Progenitor cell of endocrine pancreas (in vitro differentiated cells): ENCODE measurements around the gene FAM47B. TPM values are rescaled to one million over a fixed set of nuclear protein-coding genes. Genes with fewer than 3 reads are reported as not detected.

Experiments
- DNase-seq: peaks from one replicate; pipeline ENCODE4 v3.0.0; 2021; ENCODE audit warnings: low spot score; ENCODE audit not compliant: unreplicated experiment
- H3K27ac Mint-ChIP-seq: 2 replicates; pipeline ENCODE4 v1.8.0; 2021; ENCODE audit warnings: mild to moderate bottlenecking, moderate library complexity, mixed read lengths
- H3K27me3 Mint-ChIP-seq: 2 replicates; pipeline ENCODE4 v1.8.0; 2021; ENCODE audit warnings: mixed read lengths
- H3K36me3 Mint-ChIP-seq: 2 replicates; pipeline ENCODE4 v1.8.0; 2022; ENCODE audit warnings: mixed read lengths; ENCODE audit not compliant: insufficient read depth
- H3K4me1 Mint-ChIP-seq: 2 replicates; pipeline ENCODE4 v1.8.0; 2021; ENCODE audit warnings: low read depth, mixed read lengths
- H3K4me3 Mint-ChIP-seq: 2 replicates; pipeline ENCODE4 v1.8.0; 2021; ENCODE audit warnings: low read depth, mild to moderate bottlenecking, moderate library complexity, mixed read lengths
- H3K9me3 Mint-ChIP-seq: 2 replicates; pipeline ENCODE4 v1.8.0; 2021; ENCODE audit warnings: low read depth, mixed read lengths
- long read RNA-seq: library from polyadenylated mRNA; unstranded; transcript quantifications from one replicate; pipeline ENCODE4 v2.0.0, GENCODE V29; 2020
- total RNA-seq: library from RNA; stranded (reverse); gene quantifications from 2 replicates; pipeline ENCODE4 v1.2.1, GENCODE V29; 2021
- TF ChIP-seq, protein P1 (sequence below): fragments of 200-600 bp; sonication (generic); IDR thresholded peaks from one replicate; pipeline ENCODE4 v1.5.0; 2021; ENCODE audit warnings: antibody characterized with exemption, mild to moderate bottlenecking; ENCODE audit not compliant: unreplicated experiment

Gene FAM47B
- total RNA-seq: not detected in 2 replicates
- long read RNA-seq: 0 reads

DNA sequence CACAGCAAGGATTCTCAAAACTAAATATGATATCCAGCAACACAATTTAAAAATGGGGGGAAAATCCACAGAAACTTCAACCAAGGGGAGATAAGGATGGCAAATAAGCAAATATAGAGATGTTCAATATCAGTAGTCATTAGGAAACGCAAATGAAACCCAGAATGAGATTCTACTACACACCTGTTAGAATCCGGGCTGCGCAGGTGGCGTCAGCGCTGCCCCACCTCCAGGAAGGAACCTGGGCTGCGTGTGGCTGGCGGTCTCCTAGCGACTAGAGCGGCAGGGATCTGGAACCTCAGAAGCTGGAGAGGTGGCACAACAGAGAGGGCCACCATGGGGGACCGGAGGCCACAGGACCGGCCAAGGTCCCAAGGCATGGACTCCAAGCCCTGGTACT lies at the start of gene FAM47B:
Gene FAM47B, plus strand, starts transcription at position 301 of the 400 bp plus-strand sequence. Its CDS starts 36 bp downstream, at position 337.
- Mint-ChIP-seq H3K36me3 (no peaks in the 10 kb centered on the region), H3K9me3 (peaks cover 15% of the 10 kb centered on the region), H3K4me1 (no peaks in the 10 kb centered on the region), H3K4me3 (no peak within 1 kb of the TSS), H3K27me3 (no peaks in the 10 kb centered on the region), H3K27ac (no peak within 1 kb of the TSS)
- no peak for DNase-seq
- TF ChIP-seq, protein P1, sequence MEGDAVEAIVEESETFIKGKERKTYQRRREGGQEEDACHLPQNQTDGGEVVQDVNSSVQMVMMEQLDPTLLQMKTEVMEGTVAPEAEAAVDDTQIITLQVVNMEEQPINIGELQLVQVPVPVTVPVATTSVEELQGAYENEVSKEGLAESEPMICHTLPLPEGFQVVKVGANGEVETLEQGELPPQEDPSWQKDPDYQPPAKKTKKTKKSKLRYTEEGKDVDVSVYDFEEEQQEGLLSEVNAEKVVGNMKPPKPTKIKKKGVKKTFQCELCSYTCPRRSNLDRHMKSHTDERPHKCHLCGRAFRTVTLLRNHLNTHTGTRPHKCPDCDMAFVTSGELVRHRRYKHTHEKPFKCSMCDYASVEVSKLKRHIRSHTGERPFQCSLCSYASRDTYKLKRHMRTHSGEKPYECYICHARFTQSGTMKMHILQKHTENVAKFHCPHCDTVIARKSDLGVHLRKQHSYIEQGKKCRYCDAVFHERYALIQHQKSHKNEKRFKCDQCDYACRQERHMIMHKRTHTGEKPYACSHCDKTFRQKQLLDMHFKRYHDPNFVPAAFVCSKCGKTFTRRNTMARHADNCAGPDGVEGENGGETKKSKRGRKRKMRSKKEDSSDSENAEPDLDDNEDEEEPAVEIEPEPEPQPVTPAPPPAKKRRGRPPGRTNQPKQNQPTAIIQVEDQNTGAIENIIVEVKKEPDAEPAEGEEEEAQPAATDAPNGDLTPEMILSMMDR: no peak

DNA sequence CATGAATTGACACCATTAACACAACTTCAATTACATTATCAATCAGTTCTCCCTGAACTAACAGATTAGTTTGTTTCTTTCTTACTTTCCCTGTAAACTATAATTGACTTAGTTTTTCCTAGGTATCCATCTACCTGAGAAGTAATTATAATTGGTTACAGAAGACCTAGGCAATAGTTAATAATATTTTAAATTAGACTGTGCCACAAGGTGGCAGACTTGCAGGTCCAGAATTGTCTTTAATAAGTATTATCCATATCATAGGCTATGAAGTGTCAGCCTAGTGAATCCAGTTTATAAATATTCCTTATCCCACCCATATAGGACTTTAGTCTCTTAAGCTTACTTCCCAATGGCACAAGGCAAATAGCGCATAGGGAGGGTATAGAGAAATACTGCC lies 48.9 kb upstream of the FAM47B start:
- Mint-ChIP-seq H3K4me1 (no peaks in the 10 kb centered on the region), H3K9me3 (peaks cover 3% of the 10 kb centered on the region), H3K4me3 (no peak overlapping the region), H3K36me3 (no peaks in the 10 kb centered on the region), H3K27ac (no peak overlapping the region), H3K27me3 (no peaks in the 10 kb centered on the region)
- TF ChIP-seq, protein P1: peak; percentile 50
- no peak for DNase-seq

DNA sequence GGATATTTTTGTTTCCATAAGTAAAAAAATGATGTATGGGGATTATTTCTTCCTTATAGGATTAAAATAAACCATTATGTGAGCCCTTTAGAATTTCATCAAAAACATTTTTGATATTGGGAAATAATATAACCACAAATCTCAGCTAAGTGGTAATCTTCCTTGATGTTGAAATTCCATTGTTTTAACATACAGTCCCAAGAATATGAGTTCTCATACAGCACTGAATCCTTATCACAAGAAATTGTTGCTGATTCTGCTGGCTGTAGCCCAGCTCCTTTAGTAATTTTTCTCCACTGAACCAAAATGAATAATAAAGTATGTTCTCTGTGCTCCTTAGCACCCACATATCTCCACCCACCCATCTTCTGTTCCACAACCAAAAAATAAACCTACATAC lies 41.9 kb upstream of the FAM47B start:
- H3K4me1 Mint-ChIP-seq: peaks cover 2% of the 10 kb centered on the region
- peaks cover 14% of the 10 kb centered on the region for H3K9me3 Mint-ChIP-seq
- no peak overlapping the region for H3K27ac Mint-ChIP-seq
- no peaks in the 10 kb centered on the region for H3K36me3 Mint-ChIP-seq
- H3K27me3 Mint-ChIP-seq: no peaks in the 10 kb centered on the region
- no peak for DNase-seq
- TF ChIP-seq, protein P1: no peak
- no peak overlapping the region for H3K4me3 Mint-ChIP-seq

DNA sequence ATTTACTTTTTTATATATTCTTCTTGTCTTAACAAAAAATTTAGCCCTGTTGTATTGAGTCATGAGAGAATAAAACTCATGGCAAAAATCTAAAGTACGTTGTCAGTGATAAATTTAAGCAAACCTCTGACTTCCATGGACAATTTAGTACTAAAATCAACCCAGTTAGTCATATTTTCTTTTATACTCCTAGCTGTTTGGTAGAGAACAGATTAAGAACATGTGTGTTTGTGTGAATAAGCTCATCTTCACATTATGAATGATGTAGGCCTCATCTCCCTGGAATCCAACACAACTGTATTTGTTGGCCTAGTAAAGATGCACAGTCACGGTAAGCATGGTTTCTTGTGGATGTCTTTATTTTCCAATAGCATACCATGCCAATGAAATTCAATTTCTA lies 40.8 kb upstream of the FAM47B start:
- Mint-ChIP-seq H3K4me1 (peaks cover 2% of the 10 kb centered on the region), H3K27me3 (no peaks in the 10 kb centered on the region), H3K9me3 (peaks cover 16% of the 10 kb centered on the region), H3K27ac (no peak overlapping the region), H3K36me3 (no peaks in the 10 kb centered on the region), H3K4me3 (no peak overlapping the region)
- TF ChIP-seq, protein P1: no peak
- no peak for DNase-seq

DNA sequence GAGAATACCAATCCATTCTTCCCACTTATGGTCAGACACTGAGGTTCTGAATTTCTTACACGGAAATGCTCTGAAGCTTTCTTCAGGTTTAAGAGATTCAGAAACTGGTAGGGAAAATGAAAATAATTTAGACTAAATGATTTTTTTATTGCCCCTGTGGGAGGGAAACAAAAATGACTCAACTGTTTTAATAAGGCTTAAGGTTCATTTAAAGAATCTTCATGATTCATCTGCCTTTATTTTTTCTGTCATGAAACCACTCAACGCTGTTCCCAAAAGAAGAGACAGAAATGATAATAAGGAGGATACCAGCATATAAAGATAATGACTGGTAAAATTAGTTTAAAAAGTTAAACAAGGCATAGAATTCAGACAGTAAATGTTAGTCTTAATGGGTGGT lies 39.3 kb upstream of the FAM47B start:
- H3K27me3 Mint-ChIP-seq: no peaks in the 10 kb centered on the region
- TF ChIP-seq, protein P1: no peak
- peaks cover 17% of the 10 kb centered on the region for H3K9me3 Mint-ChIP-seq
- DNase-seq: no peak
- H3K36me3 Mint-ChIP-seq: no peaks in the 10 kb centered on the region
- H3K4me3 Mint-ChIP-seq: no peak overlapping the region
- no peak overlapping the region for H3K27ac Mint-ChIP-seq
- H3K4me1 Mint-ChIP-seq: peaks cover 2% of the 10 kb centered on the region
